Naive B cell (primary cell): ENCODE measurements around the gene PRR35. TPM values are rescaled to one million over a fixed set of nuclear protein-coding genes. Genes with fewer than 3 reads are reported as not detected.

Source experiments
- ATAC-seq, 2 donors: fragments of 150-1000 bp; cut with Tn5 transposase; 2 replicates each; pipeline ENCODE4 v1.10.0; 2021; ENCODE audit warnings: low read depth in 2 of 2, mild to moderate bottlenecking in 2 of 2, moderate library complexity in 2 of 2
- DNase-seq: peaks from one replicate; pipeline ENCODE4 v3.0.0; 2022
- H3K27ac Mint-ChIP-seq, 6 donors: one replicate each; pipeline ENCODE4 v1.8.0; 2020 to 2022; ENCODE audit warnings: mild to moderate bottlenecking in 6 of 6, mixed read lengths in 6 of 6, moderate library complexity in 5 of 6, inconsistent platforms in 2 of 6
- H3K27me3 Mint-ChIP-seq, 3 donors: one replicate each; pipeline ENCODE4 v1.8.0; 2021 to 2022; ENCODE audit warnings: mixed read lengths in 3 of 3, mild to moderate bottlenecking in 1 of 3
- H3K36me3 Mint-ChIP-seq, 2 donors: one replicate each; pipeline ENCODE4 v1.8.0; 2020 to 2022; ENCODE audit warnings: mixed read lengths in 2 of 2, inconsistent platforms in 1 of 2, mild to moderate bottlenecking in 1 of 2
- H3K4me1 Mint-ChIP-seq, 3 donors: one replicate each; pipeline ENCODE4 v1.8.0; 2020 to 2022; ENCODE audit warnings: mixed read lengths in 3 of 3, inconsistent platforms in 1 of 3, mild to moderate bottlenecking in 1 of 3, moderate library complexity in 1 of 3
- H3K4me3 Mint-ChIP-seq, 8 donors: one replicate each; pipeline ENCODE4 v1.8.0; 2020 to 2022; ENCODE audit warnings: mild to moderate bottlenecking in 8 of 8, mixed read lengths in 8 of 8, moderate library complexity in 8 of 8, inconsistent platforms in 2 of 8
- H3K9me3 Mint-ChIP-seq, 7 donors: one replicate each; pipeline ENCODE4 v1.8.0; 2020 to 2022; ENCODE audit warnings: mixed read lengths in 7 of 7, mild to moderate bottlenecking in 5 of 7, inconsistent platforms in 2 of 7, moderate library complexity in 1 of 7
- polyA plus RNA-seq, 6 donors: library from polyadenylated mRNA; unstranded; fragments of 300-500 nt; fragmentation: Illumina TruSeq; gene quantifications; one replicate each; pipeline ENCODE4 v1.2.3, GENCODE V29; 2021; ENCODE audit warnings: low read depth in 6 of 6

PRR35 gene
- polyA plus RNA-seq, 6 donors from 2014 or later = not detected

- Mint-ChIP-seq H3K9me3 (no peaks in the 10 kb centered on the region), H3K27me3 (no peaks in the 10 kb centered on the region), H3K27ac (peak overlapping the region in 2 of 6 donors; percentile 39 to 66), H3K4me3 (no peak overlapping the region), H3K4me1 (peaks cover 6 to 18% (median 7%) of the 10 kb centered on the region in 3 donors), H3K36me3 (no peaks in the 10 kb centered on the region)
- ATAC-seq (no peak), DNase-seq (no peak)
These were observed 26.6 kb upstream of the PRR35 start for GRCh38 chr16:533391-534123.

DNA sequence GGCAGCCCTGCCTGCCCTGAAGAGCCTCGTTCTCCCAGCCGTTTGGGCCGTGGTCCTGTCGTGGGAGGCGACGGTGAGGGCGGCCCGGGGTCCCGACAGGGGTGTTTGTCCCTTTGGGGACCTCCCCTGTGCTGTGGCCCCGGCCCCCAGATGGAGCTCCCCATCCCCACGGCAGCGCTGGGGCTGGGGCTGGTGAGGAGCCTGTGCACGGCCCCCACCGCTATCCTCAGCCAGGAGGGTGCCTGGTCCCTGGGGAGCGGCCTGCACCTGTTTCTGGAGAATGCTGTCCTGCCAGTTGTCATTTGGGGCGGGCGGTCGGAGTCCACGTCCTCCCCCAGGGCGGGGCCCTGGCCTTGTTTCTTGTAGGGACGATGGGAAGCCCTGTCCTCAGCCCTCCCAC lies 26.1 kb upstream of the PRR35 start:
- Mint-ChIP-seq H3K4me1 (peaks cover under 1 to 12% (median 1%) of the 10 kb centered on the region in 3 donors), H3K9me3 (no peaks in the 10 kb centered on the region), H3K4me3 (no peak overlapping the region), H3K27ac (no peak overlapping the region), H3K27me3 (no peaks in the 10 kb centered on the region), H3K36me3 (no peaks in the 10 kb centered on the region)
- DNase-seq (no peak), ATAC-seq (no peak)

GRCh38 chr16:534856-535445 lies 25.2 kb upstream of the PRR35 start:
- no peaks in the 10 kb centered on the region for H3K27me3 Mint-ChIP-seq
- no peak for ATAC-seq

DNA sequence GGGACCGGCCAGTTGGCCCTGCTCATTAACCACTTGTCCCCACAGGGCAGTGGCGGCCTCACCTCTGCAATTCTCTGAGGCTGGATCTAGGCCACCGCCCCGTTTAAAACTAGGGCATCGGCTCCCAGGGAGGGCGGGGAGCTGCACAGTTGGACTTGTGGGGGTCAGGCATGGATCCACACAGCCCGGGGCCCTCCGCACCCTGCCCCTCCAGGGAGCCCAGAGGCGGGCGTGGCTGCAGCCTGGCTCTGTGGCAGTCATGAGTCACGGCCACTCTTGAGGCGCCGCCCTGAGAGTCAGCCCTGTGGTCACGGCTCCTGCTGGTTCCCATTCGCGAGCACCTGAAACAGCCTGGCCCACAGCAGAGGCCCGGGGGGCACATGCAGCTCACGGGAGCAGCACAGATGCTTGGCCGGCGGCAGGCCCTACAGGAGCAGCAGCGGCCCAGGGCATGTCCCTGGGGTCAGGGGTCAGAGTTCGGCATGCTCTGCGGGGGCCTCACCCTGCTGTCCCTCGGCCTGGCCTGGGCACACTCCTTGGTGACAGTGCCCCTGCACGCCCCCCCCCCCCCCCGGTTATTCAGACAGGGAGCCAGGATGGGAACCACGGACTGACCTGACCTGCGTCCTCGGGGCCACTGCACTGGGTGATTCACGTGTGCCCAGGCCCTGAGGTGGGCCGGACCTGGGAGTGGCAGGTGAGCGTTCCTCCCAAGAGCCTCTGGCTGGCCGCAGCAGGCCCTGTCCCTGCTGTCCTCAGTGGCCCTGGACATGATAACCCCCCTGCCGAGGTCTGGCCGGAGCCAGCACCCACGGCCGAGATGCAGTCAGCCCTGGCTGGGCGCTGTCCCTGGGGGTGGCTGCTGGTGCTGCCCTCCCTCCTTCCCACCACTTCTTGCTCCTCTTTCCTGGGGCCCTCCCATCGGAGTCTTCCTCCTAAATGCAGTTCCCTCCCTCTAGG lies 24.5 kb upstream of the PRR35 start:
- H3K4me1 Mint-ChIP-seq = no peaks in the 10 kb centered on the region
- DNase-seq (no peak), ATAC-seq (no peak)
- no peaks in the 10 kb centered on the region for H3K36me3 Mint-ChIP-seq
- no peaks in the 10 kb centered on the region for H3K9me3 Mint-ChIP-seq
- no peaks in the 10 kb centered on the region for H3K27me3 Mint-ChIP-seq
- no peak overlapping the region for H3K4me3 Mint-ChIP-seq
- H3K27ac Mint-ChIP-seq = no peak overlapping the region

More at GRCh38 chr16:534856-535445, 25.2 kb upstream of the PRR35 start:
- Mint-ChIP-seq H3K36me3 (no peaks in the 10 kb centered on the region), H3K4me3 (no peak overlapping the region), H3K4me1 (peaks cover 0 to 5% (median 0%) of the 10 kb centered on the region in 3 donors), H3K27ac (no peak overlapping the region), H3K9me3 (no peaks in the 10 kb centered on the region)
- no peak for DNase-seq

- ATAC-seq (no peak), DNase-seq (no peak)
- Mint-ChIP-seq H3K9me3 (no peaks in the 10 kb centered on the region), H3K4me3 (no peak overlapping the region), H3K36me3 (no peaks in the 10 kb centered on the region), H3K4me1 (no peaks in the 10 kb centered on the region), H3K27ac (no peak overlapping the region), H3K27me3 (no peaks in the 10 kb centered on the region)
These were observed 23.4 kb upstream of the PRR35 start for GRCh38 chr16:536746-537145.

GRCh38 chr16:537415-538335 lies 22.5 kb upstream of the PRR35 start:
- Mint-ChIP-seq H3K9me3 (no peaks in the 10 kb centered on the region), H3K36me3 (no peaks in the 10 kb centered on the region), H3K4me3 (no peak overlapping the region), H3K4me1 (peaks cover 0 to 3% (median 0%) of the 10 kb centered on the region in 3 donors), H3K27ac (no peak overlapping the region), H3K27me3 (no peaks in the 10 kb centered on the region)
- DNase-seq = no peak
- ATAC-seq = no peak

DNA sequence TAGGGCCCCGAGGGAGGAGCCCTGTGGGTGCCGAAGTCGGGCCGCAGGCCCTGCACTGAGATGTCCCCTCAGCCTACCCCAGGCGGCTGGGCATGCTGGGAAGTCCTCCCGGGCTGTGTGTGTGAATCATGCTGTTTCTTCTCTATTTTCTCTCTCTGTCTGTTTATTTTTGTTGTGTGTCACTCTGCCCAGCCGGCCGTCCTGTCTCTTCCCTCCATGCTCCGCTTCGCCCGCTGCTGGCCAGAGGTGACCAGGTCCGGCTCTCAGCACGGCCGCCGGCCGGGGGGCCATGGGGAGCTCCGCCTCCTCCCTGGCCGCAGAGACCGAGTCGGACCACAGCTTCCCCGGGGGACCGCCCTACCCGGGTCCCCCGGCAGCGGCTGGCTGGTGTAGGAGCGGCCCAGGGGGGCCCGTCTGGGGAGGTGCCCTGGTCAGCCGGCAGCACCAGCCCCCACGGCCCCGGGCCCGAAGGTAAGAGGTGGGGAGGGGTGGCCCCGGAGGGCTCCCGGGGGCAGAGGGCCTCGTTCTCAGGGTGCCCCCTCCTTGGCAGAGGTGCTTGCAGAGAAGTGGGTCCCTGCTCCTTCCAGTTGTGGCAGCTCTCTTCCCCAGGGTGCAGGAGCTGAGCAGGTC lies 20.2 kb upstream of the PRR35 start:
- no peak for ATAC-seq
- no peaks in the 10 kb centered on the region for H3K9me3 Mint-ChIP-seq
- peak overlapping the region in 1 of 6 donors; percentile 19 for H3K27ac Mint-ChIP-seq
- no peak for DNase-seq
- H3K4me1 Mint-ChIP-seq = peaks cover 0 to 3% (median 0%) of the 10 kb centered on the region in 3 donors
- H3K36me3 Mint-ChIP-seq = no peaks in the 10 kb centered on the region
- no peak overlapping the region for H3K4me3 Mint-ChIP-seq
- H3K27me3 Mint-ChIP-seq = no peaks in the 10 kb centered on the region

DNA sequence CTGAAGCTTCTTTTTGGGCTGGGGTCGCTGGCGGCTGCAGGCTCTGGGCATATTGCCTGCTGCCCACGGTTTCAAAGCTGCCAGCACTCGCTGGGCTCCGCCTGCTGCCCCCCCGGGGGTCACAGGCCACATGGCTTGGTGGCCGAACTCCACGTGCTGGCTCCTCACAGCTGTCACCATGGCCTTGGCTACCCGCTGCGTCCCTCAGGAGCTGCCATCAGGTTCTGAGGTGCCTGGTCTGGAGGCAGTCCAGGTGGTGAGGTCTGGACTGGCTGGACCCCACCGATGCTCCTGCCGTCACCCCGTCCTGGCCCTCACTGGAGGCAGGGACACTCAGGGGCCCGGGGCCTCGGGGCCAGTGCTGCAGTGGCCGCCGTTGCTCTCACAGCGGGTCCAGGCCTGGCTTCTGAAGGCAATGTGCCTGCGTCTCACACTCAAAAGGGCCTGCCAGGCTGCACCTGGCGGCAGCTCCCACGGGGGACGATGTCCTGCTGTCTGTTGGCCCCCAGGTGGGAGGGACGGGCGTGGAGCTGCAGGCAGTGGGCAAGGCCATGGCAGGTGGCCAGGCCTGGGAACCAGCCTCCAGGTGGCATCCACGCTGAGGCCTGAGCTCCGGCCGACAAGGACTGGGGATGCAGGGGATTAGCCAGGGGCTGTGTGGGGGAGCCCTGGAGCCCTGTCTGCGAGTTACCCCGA lies 19.4 kb upstream of the PRR35 start:
- Mint-ChIP-seq H3K4me1 (peaks cover 0 to 3% (median 0%) of the 10 kb centered on the region in 3 donors), H3K27ac (no peak overlapping the region), H3K27me3 (no peaks in the 10 kb centered on the region), H3K9me3 (no peaks in the 10 kb centered on the region), H3K4me3 (no peak overlapping the region), H3K36me3 (no peaks in the 10 kb centered on the region)
- ATAC-seq (no peak), DNase-seq (no peak)

- DNase-seq = no peak
- ATAC-seq = no peak
- no peak overlapping the region for H3K4me3 Mint-ChIP-seq
- no peaks in the 10 kb centered on the region for H3K9me3 Mint-ChIP-seq
- peaks cover 0 to 3% (median 0%) of the 10 kb centered on the region in 3 donors for H3K4me1 Mint-ChIP-seq
- no peaks in the 10 kb centered on the region for H3K27me3 Mint-ChIP-seq
- H3K27ac Mint-ChIP-seq = no peak overlapping the region
- no peaks in the 10 kb centered on the region for H3K36me3 Mint-ChIP-seq
These were observed 16.7 kb upstream of the PRR35 start for GRCh38 chr16:543301-544164.

- H3K36me3 Mint-ChIP-seq = no peaks in the 10 kb centered on the region
- H3K27me3 Mint-ChIP-seq = no peaks in the 10 kb centered on the region
- DNase-seq (no peak), ATAC-seq (no peak)
- H3K27ac Mint-ChIP-seq = no peak overlapping the region
- H3K4me1 Mint-ChIP-seq = peaks cover 0 to 3% (median 0%) of the 10 kb centered on the region in 3 donors
- H3K9me3 Mint-ChIP-seq = no peaks in the 10 kb centered on the region
- no peak overlapping the region for H3K4me3 Mint-ChIP-seq
These were observed 15.7 kb upstream of the PRR35 start for GRCh38 chr16:544517-544916.

DNA sequence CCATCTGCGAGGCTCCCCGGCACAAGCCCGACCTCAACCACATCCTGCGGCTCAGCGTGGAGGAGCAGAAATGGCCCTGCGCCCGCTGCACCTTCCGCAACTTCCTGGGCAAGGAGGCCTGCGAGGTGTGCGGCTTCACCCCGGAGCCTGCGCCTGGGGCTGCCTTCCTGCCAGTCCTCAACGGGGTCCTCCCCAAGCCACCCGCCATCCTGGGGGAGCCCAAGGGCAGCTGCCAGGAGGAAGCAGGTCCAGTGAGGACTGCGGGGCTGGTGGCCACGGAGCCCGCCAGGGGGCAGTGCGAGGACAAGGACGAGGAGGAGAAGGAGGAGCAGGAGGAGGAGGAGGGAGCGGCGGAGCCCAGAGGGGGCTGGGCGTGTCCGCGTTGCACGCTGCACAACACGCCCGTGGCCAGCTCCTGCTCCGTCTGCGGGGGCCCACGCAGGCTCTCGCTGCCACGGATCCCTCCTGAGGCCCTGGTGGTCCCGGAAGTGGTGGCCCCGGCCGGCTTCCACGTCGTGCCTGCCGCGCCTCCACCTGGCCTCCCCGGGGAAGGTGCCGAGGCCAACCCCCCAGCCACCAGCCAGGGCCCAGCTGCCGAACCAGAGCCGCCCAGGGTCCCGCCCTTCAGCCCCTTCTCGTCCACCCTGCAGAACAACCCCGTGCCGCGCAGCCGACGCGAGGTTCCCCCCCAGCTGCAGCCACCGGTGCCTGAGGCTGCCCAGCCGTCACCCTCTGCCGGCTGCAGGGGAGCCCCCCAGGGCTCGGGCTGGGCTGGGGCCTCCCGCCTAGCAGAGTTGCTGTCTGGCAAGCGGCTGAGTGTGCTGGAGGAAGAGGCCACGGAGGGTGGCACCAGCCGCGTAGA lies 13.1 kb upstream of the PRR35 start:
- H3K27me3 Mint-ChIP-seq = no peaks in the 10 kb centered on the region
- no peak overlapping the region for H3K27ac Mint-ChIP-seq
- peak overlapping the region in 3 of 8 donors; percentile 6 to 52 (median 32) for H3K4me3 Mint-ChIP-seq
- H3K9me3 Mint-ChIP-seq = no peaks in the 10 kb centered on the region
- peaks cover 0 to 2% (median 0%) of the 10 kb centered on the region in 3 donors for H3K4me1 Mint-ChIP-seq
- DNase-seq = no peak
- peak; percentile 76 to 77 for ATAC-seq
- no peaks in the 10 kb centered on the region for H3K36me3 Mint-ChIP-seq
